Stimulated activated CD8-positive, alpha-beta memory T cell treated with anti-CD3 and anti-CD28 coated beads, Interleukin-12 subunit alpha, Interleukin-12 subunit beta, amount 100 ng/mL, for 4 hours (primary cell): ENCODE measurements around the gene HYAL3.

Source experiments
- DNase-seq: peaks from one replicate; pipeline ENCODE4 v3.0.0-alpha.2; 2020; ENCODE audit warnings: low read depth

HYAL3 gene

GRCh38 chr3:50327943-50328691 lies 28.9 kb upstream of the HYAL3 start, which contains the start of gene TUSC2:
TSS of gene TUSC2 (minus strand) at chr3:50328223. CDS start at chr3:50328099, 124 bp downstream.
- peak; percentile 87 for DNase-seq

- DNase-seq: no peak
Measured at GRCh38 chr3:50327129-50327528, 27.9 kb upstream of the HYAL3 start.

GRCh38 chr3:50326182-50326541 lies 27.0 kb upstream of the HYAL3 start:
- no peak for DNase-seq

GRCh38 chr3:50325497-50326181 lies 26.4 kb upstream of the HYAL3 start:
- DNase-seq: no peak

GRCh38 chr3:50325113-50325480 lies 25.9 kb upstream of the HYAL3 start:
- no peak for DNase-seq

GRCh38 chr3:50324351-50325112 lies 25.3 kb upstream of the HYAL3 start:
- peak; percentile 29 for DNase-seq

GRCh38 chr3:50323614-50324199 lies 24.5 kb upstream of the HYAL3 start:
- no peak for DNase-seq

- DNase-seq: no peak
Measured at GRCh38 chr3:50323092-50323600, 23.9 kb upstream of the HYAL3 start.

GRCh38 chr3:50322386-50323091 lies 23.3 kb upstream of the HYAL3 start, which contains the start of gene HYAL2:
TSS of gene HYAL2 (minus strand) at chr3:50322745. CDS start at chr3:50320489, 2,256 bp downstream.
- no peak for DNase-seq

- DNase-seq: no peak
Measured at GRCh38 chr3:50322115-50322385, 22.8 kb upstream of the HYAL3 start.

- DNase-seq: peak; percentile 74
Measured at GRCh38 chr3:50321336-50322114, 22.3 kb upstream of the HYAL3 start.

- no peak for DNase-seq
Measured at GRCh38 chr3:50320853-50321335, 21.7 kb upstream of the HYAL3 start.

GRCh38 chr3:50319894-50320625 lies 20.9 kb upstream of the HYAL3 start:
- no peak for DNase-seq

GRCh38 chr3:50319181-50319893 lies 20.1 kb upstream of the HYAL3 start:
- DNase-seq: no peak

GRCh38 chr3:50318615-50319014 lies 19.4 kb upstream of the HYAL3 start:
- no peak for DNase-seq

GRCh38 chr3:50318163-50318562 lies 19.0 kb upstream of the HYAL3 start:
- no peak for DNase-seq

- no peak for DNase-seq
Measured at GRCh38 chr3:50317300-50317699, 18.1 kb upstream of the HYAL3 start.

GRCh38 chr3:50316657-50317242 lies 17.5 kb upstream of the HYAL3 start:
- peak; percentile 63 for DNase-seq

GRCh38 chr3:50314816-50315215 lies 15.6 kb upstream of the HYAL3 start:
- DNase-seq: no peak
